ENCODE measurements around the gene VAV2.

DNA sequence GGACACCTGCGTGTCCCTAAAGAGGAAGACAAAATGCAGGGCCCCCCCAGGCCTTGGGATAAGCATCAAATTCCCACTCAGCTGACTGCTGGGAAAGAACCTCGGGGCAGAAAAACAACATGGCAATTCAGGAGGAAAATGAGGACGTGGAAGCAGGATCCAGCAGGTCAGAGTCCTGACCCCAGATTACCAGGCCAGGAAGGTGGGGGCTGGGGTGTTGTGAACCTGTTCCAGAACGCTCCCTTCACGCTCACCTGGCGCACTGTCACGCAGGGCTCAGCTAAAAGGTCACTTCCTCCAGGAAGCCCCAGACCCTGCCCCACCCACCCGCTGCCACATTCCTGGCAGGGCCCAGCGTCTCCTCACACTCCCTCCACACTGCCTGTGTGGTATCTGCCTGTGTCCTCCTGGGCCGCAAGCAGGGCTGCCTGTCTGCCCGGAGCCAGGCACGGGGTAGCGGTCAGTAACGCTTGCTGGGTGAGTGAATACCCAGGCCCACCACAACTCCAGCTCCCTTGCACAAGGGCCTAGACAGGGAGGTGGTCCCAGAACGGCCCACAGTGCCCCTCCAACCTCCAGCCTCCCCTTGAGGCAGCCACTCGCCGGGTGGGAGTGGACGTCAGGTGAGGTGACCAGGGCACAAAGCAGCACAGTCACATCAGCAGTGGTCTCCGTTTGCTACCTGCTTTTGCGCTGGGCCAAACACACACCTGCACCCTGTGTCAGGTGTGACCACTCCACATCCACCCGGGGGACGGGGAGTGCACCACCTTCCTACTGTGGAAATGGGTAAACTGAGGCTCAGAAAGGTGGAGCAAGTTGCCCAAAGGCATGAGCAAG lies 18.1 kb downstream of the VAV2 start:
- no peak for TF ChIP-seq POLR2A (IDR thresholded peaks at IDR 0.05)
- TF ChIP-seq, protein P1, sequence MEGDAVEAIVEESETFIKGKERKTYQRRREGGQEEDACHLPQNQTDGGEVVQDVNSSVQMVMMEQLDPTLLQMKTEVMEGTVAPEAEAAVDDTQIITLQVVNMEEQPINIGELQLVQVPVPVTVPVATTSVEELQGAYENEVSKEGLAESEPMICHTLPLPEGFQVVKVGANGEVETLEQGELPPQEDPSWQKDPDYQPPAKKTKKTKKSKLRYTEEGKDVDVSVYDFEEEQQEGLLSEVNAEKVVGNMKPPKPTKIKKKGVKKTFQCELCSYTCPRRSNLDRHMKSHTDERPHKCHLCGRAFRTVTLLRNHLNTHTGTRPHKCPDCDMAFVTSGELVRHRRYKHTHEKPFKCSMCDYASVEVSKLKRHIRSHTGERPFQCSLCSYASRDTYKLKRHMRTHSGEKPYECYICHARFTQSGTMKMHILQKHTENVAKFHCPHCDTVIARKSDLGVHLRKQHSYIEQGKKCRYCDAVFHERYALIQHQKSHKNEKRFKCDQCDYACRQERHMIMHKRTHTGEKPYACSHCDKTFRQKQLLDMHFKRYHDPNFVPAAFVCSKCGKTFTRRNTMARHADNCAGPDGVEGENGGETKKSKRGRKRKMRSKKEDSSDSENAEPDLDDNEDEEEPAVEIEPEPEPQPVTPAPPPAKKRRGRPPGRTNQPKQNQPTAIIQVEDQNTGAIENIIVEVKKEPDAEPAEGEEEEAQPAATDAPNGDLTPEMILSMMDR (IDR thresholded peaks at IDR 0.05), result no peak

Measured in heart left ventricle (tissue), 13 donors.